Activated T-cell treated with anti-CD3 and anti-CD28 coated beads for 48 hours (primary cell): ENCODE data around the gene BTNL8.

Experiments used
- DNase-seq: peaks from one replicate; pipeline ENCODE4 v3.0.0-alpha.2; 2020; ENCODE audit warnings: low read depth

The BTNL8 gene

GRCh38 chr5:180898621-180899246, at the start of gene BTNL8:
BTNL8 (plus strand) TSS chr5:180899159; CDS start chr5:180899311, 152 bp downstream.
- no peak for DNase-seq

- DNase-seq, result no peak
Observed at GRCh38 chr5:180849827-180850226, 49.1 kb upstream of the BTNL8 start.

GRCh38 chr5:180850434-180851078, 48.4 kb upstream of the BTNL8 start:
- DNase-seq, result no peak

GRCh38 chr5:180852495-180852894, 46.5 kb upstream of the BTNL8 start:
- DNase-seq, result no peak

GRCh38 chr5:180853121-180853847, 45.7 kb upstream of the BTNL8 start:
- DNase-seq, result no peak

GRCh38 chr5:180853848-180854176, 45.1 kb upstream of the BTNL8 start:
- DNase-seq, result no peak

- no peak for DNase-seq
Observed at GRCh38 chr5:180858586-180858985, 40.4 kb upstream of the BTNL8 start.

GRCh38 chr5:180860273-180860886, 38.6 kb upstream of the BTNL8 start:
- DNase-seq, result no peak

GRCh38 chr5:180860887-180861822, 37.8 kb upstream of the BTNL8 start, which contains the start of gene ZFP62:
ZFP62 (minus strand) TSS chr5:180861276; CDS start chr5:180861219, 57 bp downstream.
- peak; percentile 86 for DNase-seq

- DNase-seq, result no peak
Observed at GRCh38 chr5:180862645-180863044, 36.3 kb upstream of the BTNL8 start.

GRCh38 chr5:180865981-180866695, 32.8 kb upstream of the BTNL8 start:
- no peak for DNase-seq

- no peak for DNase-seq
Observed at GRCh38 chr5:180866985-180867384, 32.0 kb upstream of the BTNL8 start.

- DNase-seq, result peak; percentile 58
Observed at GRCh38 chr5:180868960-180869359, 30.0 kb upstream of the BTNL8 start.

GRCh38 chr5:180869587-180869986, 29.4 kb upstream of the BTNL8 start:
- DNase-seq, result no peak

- no peak for DNase-seq
Observed at GRCh38 chr5:180870276-180871068, 28.5 kb upstream of the BTNL8 start.

GRCh38 chr5:180872419-180872818, 26.5 kb upstream of the BTNL8 start:
- DNase-seq, result no peak

- DNase-seq, result no peak
Observed at GRCh38 chr5:180873615-180874520, 25.1 kb upstream of the BTNL8 start.

- DNase-seq, result no peak
Observed at GRCh38 chr5:180874804-180875582, 24.0 kb upstream of the BTNL8 start.
